GM20431 (cell line): ENCODE measurements around the gene ZNF302.

Source experiments
- in situ Hi-C: fragments of 300-500 bp; cut with MseI, MboI; formaldehyde crosslinking; loops from one replicate; pipeline ENCODE4 v1.15.0; 2020; ENCODE audit warnings: low sequenced_read_pairs; ENCODE audit not compliant: unreplicated experiment

ZNF302 gene

GRCh38 chr19:34725400-34725799, 47.9 kb downstream of the ZNF302 start:
- in situ Hi-C loops = no loop called here

DNA sequence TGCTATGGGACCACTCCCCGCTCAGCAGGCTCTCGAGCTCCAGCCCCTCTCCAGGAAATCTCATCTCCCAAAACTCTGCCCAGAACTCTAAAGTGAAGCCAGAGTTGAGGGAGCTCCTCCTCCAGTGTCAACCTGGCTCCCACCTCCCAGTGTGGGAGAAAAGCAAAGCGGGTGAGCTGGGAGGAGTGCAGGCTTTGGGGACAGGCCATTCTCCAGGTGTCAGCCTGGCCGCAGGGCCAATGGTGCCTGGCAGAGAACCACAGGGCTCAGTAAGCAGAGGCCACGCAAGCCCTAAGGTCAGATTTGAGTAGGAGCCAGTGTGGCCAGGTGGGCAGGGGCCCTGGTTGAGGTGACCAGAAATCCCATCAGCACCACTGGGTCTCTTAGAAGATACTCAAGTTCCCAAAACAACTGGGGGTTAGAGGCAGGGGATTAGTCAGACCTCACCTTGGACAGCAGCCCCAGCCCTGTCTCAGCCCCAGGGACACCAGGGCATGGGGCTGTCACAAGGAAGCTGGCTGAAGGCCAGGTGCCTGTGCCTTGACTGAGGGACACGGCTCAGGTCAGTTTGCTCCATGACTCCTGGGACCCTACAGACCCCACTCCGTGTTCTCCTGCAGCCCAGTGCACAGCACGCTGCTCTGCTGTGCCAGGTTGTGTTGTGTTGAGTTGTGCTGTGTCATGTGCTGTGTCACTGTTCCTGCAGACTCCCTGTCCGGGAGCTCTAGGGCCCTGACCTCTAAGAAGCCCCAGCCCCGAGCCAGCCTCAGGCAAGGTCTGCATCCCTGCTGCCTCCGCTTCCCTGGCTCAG, 53.7 kb downstream of the ZNF302 start:
- in situ Hi-C loops = no loop called here

- in situ Hi-C loops = no loop called here
Measured at GRCh38 chr19:34731964-34732363, 54.5 kb downstream of the ZNF302 start.

- in situ Hi-C loops = no loop called here
Measured at GRCh38 chr19:34732612-34733211, 55.2 kb downstream of the ZNF302 start.

GRCh38 chr19:34733266-34733745, 55.8 kb downstream of the ZNF302 start:
- in situ Hi-C loops = no loop called here

- in situ Hi-C loops = no loop called here
Measured at GRCh38 chr19:34733746-34734536, 56.5 kb downstream of the ZNF302 start, which contains the start of gene ZNF181. Gene ZNF181, plus strand, starts transcription at chr19:34734243. Its CDS starts 795 bp downstream, at chr19:34735038.

- in situ Hi-C loops = no loop called here
Measured at GRCh38 chr19:34734537-34735103, 57.1 kb downstream of the ZNF302 start.
